Measurements from ENCODE around the gene CPS1.

CPS1 gene

DNA sequence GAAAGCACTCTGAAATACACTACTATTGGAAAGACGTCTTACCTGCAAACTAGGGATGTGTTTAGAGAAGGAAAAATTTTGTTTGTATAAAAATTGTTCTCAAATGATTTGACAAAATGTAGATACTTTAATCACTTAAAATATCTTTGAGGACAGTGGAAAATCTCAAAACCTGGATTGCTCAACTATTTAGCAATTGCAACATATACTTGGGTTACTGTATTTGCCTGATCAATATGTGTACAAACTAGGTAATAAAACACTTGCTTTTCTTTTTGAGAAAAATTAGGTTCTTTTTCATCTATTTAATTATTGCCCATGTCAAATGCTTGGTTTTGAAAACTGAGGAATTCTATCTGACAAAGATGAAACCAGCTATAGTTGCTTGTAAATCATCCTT lies 60.9 kb downstream of the CPS1 start:
- DNase-seq, result no peak

DNA sequence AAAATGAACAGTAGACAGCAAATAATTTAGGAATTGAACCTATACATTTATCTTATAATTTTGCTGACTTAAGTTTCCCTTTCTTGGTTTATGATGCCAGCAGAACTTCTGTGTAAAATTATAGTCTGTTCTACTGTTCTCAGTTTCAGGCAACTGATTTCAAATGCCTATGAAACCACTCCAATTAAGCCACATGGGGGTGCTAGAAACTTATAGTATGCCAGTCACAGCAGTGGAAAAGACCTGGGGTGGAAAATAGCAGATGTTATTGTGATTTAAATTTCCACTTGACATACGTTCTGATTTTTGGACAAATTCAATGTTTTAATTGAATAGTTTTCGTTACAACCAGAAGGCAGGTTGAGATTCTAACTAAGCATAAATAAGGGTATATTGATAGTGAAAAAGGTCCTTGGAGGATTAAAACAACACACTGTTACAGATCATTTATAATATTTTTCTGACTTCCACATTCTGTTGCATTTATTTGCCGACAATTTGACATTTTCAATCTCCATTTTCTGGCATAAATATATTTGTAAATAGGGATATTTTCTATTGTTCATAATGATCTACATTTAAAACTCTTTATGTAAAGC lies 61.4 kb downstream of the CPS1 start:
- DNase-seq, result no peak

GRCh38 chr2:210620456-210620855 lies 64.1 kb downstream of the CPS1 start:
- DNase-seq, result no peak

DNA sequence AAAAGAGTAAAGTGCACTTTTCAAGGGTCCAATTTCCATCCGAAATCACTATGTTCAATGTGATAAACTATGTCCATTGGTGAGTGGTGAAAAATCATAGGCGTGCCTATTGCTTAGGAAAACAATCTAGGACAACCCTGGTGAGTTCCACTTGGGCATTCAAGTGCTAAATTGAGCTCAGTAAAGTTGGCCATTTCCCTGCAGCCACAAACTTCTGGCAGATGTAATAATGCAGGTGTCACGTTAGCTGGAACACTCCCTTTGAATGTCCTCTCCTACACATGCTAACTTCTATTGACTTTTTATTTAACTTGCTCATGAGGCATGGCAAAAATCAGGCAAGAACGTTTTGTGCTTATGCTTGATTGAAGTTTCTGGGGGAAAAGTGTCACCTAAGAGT lies 67.1 kb downstream of the CPS1 start:
- no peak for DNase-seq

GRCh38 chr2:210626849-210627248 lies 70.5 kb downstream of the CPS1 start:
- no peak for DNase-seq

- DNase-seq, result no peak
Measured at GRCh38 chr2:210630873-210631560, 74.6 kb downstream of the CPS1 start.

GRCh38 chr2:210633699-210634098 lies 77.3 kb downstream of the CPS1 start:
- no peak for DNase-seq

DNA sequence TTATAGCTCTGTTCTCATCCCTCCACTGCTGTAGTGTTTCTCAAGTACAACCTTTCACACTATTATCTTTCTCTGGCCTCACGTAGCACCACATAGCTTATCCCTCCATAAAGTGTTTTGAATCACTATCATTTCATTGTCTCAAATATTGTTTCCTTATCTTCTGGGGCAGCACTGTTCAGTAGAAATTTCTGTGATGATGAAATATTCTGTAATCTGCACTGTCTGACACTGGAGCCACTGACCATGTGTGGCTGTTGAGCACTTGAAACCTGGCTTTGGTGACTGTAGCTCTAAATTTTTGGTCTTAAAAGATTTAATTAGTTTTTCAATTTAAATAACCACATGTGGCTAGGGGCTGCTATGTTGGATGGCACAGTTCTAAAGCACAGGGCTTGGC lies 78.9 kb downstream of the CPS1 start:
- DNase-seq, result no peak

GRCh38 chr2:210642333-210642732 lies 85.9 kb downstream of the CPS1 start:
- DNase-seq, result no peak

DNA sequence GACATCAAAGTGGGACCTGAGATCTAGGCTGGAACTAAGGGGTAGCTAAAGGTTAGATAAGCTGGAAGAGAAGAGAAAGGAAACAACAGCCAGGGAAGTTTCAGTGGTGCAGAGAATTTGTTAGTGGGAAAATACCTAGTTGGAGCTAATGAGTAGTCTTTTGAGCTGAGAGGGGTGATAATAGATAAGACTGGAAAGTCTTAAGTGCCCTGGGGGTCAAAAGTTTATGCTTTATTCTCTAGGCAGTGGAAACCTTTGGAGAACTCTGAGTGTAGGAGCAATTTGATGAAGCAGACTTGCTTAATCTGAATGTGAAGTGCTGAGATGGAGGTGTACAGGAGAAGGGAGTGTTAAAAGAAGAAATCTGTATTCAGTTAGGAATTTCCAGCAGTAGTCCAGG lies 90.8 kb downstream of the CPS1 start:
- DNase-seq, result no peak

- DNase-seq, result no peak
Measured at GRCh38 chr2:210654091-210654490, 97.7 kb downstream of the CPS1 start.

GRCh38 chr2:210655229-210655975 lies 99.0 kb downstream of the CPS1 start:
- no peak for DNase-seq

DNA sequence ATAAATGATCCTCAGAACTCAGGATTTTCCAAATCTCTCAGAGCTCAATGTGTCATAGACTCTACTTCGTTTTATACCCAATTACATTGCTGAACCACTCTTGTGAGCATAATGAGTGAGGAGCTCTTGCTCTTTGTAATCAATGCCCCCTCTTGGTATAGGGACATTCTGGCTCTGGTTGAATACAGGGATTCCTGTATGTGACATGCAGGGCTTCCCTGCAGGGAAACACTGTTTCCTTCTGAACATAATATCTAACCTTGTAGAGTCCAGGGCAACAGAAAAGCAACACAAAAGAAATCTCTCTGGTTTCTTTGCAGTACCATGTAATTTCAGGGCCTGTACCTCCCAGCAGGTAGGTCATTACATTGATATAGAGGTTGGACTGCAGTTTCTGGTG lies 101.5 kb downstream of the CPS1 start:
- DNase-seq, result no peak

- DNase-seq, result no peak
Measured at GRCh38 chr2:210660751-210661150, 104.4 kb downstream of the CPS1 start.

DNA sequence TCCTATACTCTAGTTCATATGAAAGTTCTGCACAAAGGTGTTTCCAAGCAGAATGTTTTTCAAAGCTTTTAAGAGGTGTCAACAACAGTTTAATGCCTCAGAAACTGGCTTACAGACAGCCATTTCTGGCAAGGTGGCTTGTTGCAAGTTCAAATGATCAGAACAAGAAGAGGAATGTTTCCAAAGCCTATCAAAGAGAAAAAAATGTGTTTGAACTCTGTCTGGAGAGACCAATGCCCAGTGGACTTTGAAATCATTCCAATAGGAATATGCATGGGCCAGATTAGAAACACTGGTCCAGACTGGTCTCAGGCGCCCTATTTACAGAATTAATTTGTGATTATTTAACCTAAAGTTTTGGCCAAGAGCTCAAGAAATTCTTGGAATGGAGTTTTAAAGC lies 106.2 kb downstream of the CPS1 start:
- no peak for DNase-seq

GRCh38 chr2:210663631-210664089 lies 107.3 kb downstream of the CPS1 start:
- no peak for DNase-seq

DNA sequence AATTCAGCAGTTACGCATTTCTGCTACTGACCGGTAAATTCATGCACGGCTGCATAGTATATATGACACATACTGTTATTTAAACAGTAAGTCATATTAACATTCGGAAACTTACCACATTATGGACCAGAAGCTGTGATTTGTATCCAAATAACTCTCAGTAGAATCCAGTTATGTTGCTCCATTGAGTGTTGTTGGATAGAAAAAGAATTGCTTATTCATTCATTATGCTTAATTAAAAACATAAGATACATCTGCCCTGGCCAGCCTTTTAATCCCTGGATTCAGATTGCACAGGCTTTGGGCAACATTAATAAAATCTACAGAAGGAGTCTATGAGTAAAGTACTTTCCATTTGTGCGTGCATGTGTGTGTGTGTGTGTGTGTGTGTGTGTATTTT lies 111.3 kb downstream of the CPS1 start:
- DNase-seq, result no peak

DNA sequence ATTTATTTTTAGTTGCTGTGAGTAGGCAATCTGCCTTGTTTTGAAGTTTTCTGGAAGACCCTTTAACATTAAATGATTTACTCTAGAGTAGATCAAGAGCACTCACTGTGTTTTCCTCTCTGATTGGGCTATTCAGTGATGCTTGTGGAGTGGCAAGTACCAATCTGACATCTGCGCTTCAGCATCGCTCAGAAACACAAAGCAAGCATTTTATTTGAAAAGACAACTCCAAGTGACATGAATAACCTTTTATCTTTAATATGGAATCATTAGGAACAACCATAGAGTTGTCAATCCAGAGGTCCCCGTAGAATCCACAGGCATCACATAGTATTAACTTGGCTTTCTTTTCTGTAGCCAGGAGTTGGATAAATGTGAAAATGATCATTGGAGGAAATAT lies 114.7 kb downstream of the CPS1 start:
- no peak for DNase-seq

- DNase-seq, result no peak
Measured at GRCh38 chr2:210673117-210673516, 116.7 kb downstream of the CPS1 start.

- DNase-seq, result no peak
Measured at GRCh38 chr2:210676067-210676466, 119.7 kb downstream of the CPS1 start.

DNA sequence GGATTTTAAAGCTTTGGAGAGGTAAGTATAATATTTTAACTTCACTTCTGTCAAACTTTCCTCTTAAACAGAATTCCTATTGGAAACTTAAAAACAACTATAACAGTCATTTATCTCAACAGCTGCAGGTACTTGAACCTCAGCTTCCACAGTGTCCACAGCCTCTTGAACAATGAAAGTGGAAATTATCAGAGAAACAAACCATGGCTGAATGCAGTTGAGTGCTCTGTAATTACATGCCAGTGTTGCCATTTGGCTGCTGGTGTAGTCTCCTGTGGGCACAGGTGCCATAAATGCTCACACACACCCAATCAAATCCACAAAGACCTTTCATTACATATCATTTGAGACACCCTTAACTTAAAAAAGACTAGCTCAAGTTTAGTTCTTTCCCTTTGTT lies 125.1 kb downstream of the CPS1 start:
- DNase-seq, result no peak

- DNase-seq, result no peak
Measured at GRCh38 chr2:210686401-210686800, 130.0 kb downstream of the CPS1 start.

DNA sequence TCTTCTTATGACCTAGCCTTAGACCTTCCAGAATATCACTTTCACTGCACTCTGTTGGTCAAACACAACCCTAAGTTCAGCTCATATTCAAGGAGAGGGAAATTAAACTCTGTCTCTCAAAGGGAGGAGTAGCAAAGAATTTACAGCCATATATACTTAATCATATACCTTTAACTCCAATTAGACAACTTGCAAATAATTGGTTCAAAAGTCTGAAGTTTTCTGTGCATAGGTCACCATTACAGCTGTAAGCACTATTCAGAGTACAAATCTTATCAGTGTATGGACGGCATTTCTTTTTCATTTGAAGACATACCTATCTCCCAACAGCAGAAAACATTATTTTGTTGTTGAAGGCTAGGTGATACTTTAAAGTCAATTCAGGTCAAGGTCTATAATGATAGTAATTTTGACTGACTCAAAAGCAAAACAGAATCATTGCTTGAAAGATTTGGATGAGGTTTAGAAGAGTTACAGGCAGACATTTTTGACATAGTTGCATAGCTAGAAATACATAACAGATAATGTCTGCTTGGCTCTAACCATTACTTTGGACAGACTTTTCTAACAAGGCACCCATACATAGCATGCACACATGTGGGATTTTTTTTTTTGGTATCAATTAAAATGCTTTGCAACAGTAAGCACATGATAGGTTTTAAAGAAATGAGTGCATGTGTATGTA lies 131.5 kb downstream of the CPS1 start:
- DNase-seq, result no peak

GRCh38 chr2:210707900-210708299 lies 151.5 kb downstream of the CPS1 start:
- no peak for DNase-seq
